ENCODE results near the gene FAM193A. TPM values are rescaled to one million over a fixed set of nuclear protein-coding genes. Genes with fewer than 3 reads are reported as not detected.

Gene FAM193A
- total and polyA plus RNA-seq, 2 experiments from 2014 or later, result 12.0 to 22.9 TPM

GRCh38 chr4:2574009-2574408, 37.6 kb downstream of the FAM193A start (continued):
- no peak for TF ChIP-seq REST (IDR thresholded peaks at IDR 0.05; ENCODE audit: unreplicated experiment)
- TF ChIP-seq POLR2AphosphoS5 (IDR thresholded peaks at IDR 0.05; ENCODE audit: low read depth), result no peak
- TF ChIP-seq JUNB (IDR thresholded peaks at IDR 0.05; ENCODE audit: unreplicated experiment), result no peak
- no peak for TF ChIP-seq NANOG (IDR thresholded peaks at IDR 0.05; ENCODE audit: borderline replicate concordance)
- no peak for TF ChIP-seq CTCF (conservative IDR thresholded peaks at IDR 0.05; ENCODE audit: low read depth in 2 of 2)

GRCh38 chr4:2574863-2575262, 38.4 kb downstream of the FAM193A start:
- Histone ChIP-seq H3K9me2 (ENCODE audit: insufficient read depth) (no peaks in the 10 kb centered on the region), H3K4me3 (no peak overlapping the region), H4K20me1 (replicated peaks; ENCODE audit: insufficient read depth) (peaks cover 44% of the 10 kb centered on the region), H3K4me2 (no peak overlapping the region), H3K27ac (ENCODE audit: low read depth) (0 out of 2 replicates have a peak overlapping the region, but pooled peaks have one; percentile 63), H3K79me2 (replicated peaks; ENCODE audit: insufficient read depth) (peaks cover 100% of the 10 kb centered on the region), H3F3A (replicated peaks; ENCODE audit: low read depth) (no peaks in the 10 kb centered on the region; the same call in 1 of the 2 replicates), H3K4me1 (ENCODE audit: insufficient read depth) (peaks cover 9% of the 10 kb centered on the region), H3K36me3 (ENCODE audit: insufficient read depth) (no peaks in the 10 kb centered on the region), H2AFZ (no peak overlapping the region), H3K27me3 (ENCODE audit: insufficient read depth) (no peaks in the 10 kb centered on the region)
- TF ChIP-seq STAT1 (IDR thresholded peaks at IDR 0.05; ENCODE audit: unreplicated experiment) (no peak), CREB1 (CRISPR knock-in tag; IDR thresholded peaks at IDR 0.05; ENCODE audit: low read depth) (no peak), JUNB (IDR thresholded peaks at IDR 0.05; ENCODE audit: unreplicated experiment) (no peak), NANOG (IDR thresholded peaks at IDR 0.05; ENCODE audit: borderline replicate concordance) (no peak)
- ATAC-seq (no peak), DNase-seq (ENCODE audit: low spot score) (no peak)
- Mint-ChIP-seq H3K27ac (no peak overlapping the region), H3K27me3 (ENCODE audit: insufficient read depth, low read depth, poor library complexity) (peaks cover 6% of the 10 kb centered on the region), H3K9me3 (peaks cover 4% of the 10 kb centered on the region; the same call in 1 of the 3 replicates), H3K4me1 (peaks cover 28% of the 10 kb centered on the region), H3K36me3 (ENCODE audit: low read depth) (peaks cover 8% of the 10 kb centered on the region), H3K4me3 (no peak overlapping the region)

- DNase-seq (ENCODE audit: low spot score), result no peak
- peaks cover 100% of the 10 kb centered on the region for H3K79me2 ChIP-seq (replicated peaks; ENCODE audit: insufficient read depth)
- H3K27me3 Mint-ChIP-seq (ENCODE audit: insufficient read depth, low read depth, poor library complexity), result peaks cover 6% of the 10 kb centered on the region
- H3K4me2 ChIP-seq, result no peak overlapping the region
- H3K36me3 ChIP-seq (ENCODE audit: insufficient read depth), result no peaks in the 10 kb centered on the region
- H3K4me1 Mint-ChIP-seq, result peaks cover 17% of the 10 kb centered on the region
- ATAC-seq, result no peak
- no peak overlapping the region for H3K27ac Mint-ChIP-seq
- H3K27ac ChIP-seq (ENCODE audit: low read depth), result no peak overlapping the region
- no peaks in the 10 kb centered on the region for H3K9me2 ChIP-seq (ENCODE audit: insufficient read depth)
- H3K4me3 Mint-ChIP-seq, result no peak overlapping the region
- H3K36me3 Mint-ChIP-seq (ENCODE audit: low read depth), result peaks cover 17% of the 10 kb centered on the region
- no peak overlapping the region for H2AFZ ChIP-seq
- no peaks in the 10 kb centered on the region; the same call in 1 of the 2 replicates for H3K4me1 ChIP-seq (ENCODE audit: insufficient read depth)
- no peak overlapping the region for H3K4me3 ChIP-seq
- peaks cover 41% of the 10 kb centered on the region for H4K20me1 ChIP-seq (replicated peaks; ENCODE audit: insufficient read depth)
- no peaks in the 10 kb centered on the region for H3K27me3 ChIP-seq (ENCODE audit: insufficient read depth)
- H3K9me3 Mint-ChIP-seq, result peaks cover 12% of the 10 kb centered on the region; the same call in 2 of the 3 replicates
- no peaks in the 10 kb centered on the region; the same call in 1 of the 2 replicates for H3F3A ChIP-seq (replicated peaks; ENCODE audit: low read depth)
- no peak for TF ChIP-seq CREB1 (CRISPR knock-in tag; IDR thresholded peaks at IDR 0.05; ENCODE audit: low read depth)
- TF ChIP-seq EZH2 (IDR thresholded peaks at IDR 0.05; ENCODE audit: low read depth, unreplicated experiment), result no peak
- no peak for TF ChIP-seq JUNB (IDR thresholded peaks at IDR 0.05; ENCODE audit: unreplicated experiment)
- TF ChIP-seq REST (IDR thresholded peaks at IDR 0.05; ENCODE audit: unreplicated experiment), result no peak
- TF ChIP-seq CTCF (conservative IDR thresholded peaks at IDR 0.05; ENCODE audit: low read depth in 2 of 2), result no peak
- no peak for TF ChIP-seq ZNF114 (CRISPR knock-in tag; IDR thresholded peaks at IDR 0.05)
- no peak for TF ChIP-seq ZNF331 (CRISPR knock-in tag; IDR thresholded peaks at IDR 0.05; ENCODE audit: low read depth)
- no peak for TF ChIP-seq NANOG (IDR thresholded peaks at IDR 0.05; ENCODE audit: borderline replicate concordance)
- no peak for TF ChIP-seq STAT1 (IDR thresholded peaks at IDR 0.05; ENCODE audit: unreplicated experiment)
Observed at GRCh38 chr4:2576290-2576689, 39.8 kb downstream of the FAM193A start.
